Measurements from ENCODE around the gene RUNX3.

DNA sequence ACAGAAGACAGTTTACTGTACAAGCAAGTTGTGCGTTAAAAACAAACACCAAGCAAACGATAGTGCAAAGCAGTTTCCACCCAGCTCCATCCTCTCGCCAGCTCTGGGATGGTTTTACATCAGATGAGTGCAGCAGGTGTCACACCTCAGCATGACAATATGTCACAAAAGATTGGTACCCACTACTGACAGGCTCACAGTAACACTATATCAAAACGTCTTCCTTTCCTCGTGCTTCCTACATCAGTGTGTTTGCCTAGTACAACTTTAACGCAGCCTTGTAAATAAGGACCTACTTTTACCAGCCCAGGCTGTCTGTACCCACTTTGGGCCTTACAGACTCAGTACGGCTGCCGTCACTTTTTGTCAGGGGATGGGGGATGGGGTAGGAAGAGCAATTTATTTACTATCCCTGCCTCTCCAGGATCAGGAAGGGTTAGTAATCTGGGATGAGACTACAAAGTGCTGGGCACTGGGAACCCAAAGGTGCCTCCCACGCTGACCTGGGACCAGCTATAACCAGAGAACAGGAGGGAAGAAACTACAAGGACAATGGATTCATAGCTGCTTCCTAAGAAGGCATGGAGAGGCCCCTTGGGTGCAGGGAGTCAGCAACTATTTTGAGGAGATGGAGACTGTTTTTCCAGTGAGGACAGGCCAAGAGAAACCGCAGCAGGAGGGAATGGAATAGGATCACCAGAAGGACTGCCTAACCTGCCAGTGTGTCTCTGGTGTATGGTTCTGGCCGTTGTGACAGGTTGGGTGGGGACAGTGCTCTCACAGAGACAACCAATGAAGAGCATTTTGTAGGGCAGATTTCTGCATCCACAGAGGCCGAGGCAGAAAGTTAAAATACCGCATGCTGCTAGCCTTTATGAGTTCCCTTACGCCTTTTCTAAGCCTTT is 30.2 kb downstream of the RUNX3 start:
- TF ChIP-seq ZNF670 (tag by site-specific recombination; IDR thresholded peaks at IDR 0.05; ENCODE audit: low read depth) (no peak), ZNF155 (tag by site-specific recombination; IDR thresholded peaks at IDR 0.05) (no peak), ZNF501 (tag by site-specific recombination; IDR thresholded peaks at IDR 0.05) (no peak), HOXD13 (CRISPR knock-in tag; IDR thresholded peaks at IDR 0.05; ENCODE audit: borderline replicate concordance) (no peak), ZNF768 (tag by site-specific recombination; IDR thresholded peaks at IDR 0.05) (no peak), ZNF121 (tag by site-specific recombination; IDR thresholded peaks at IDR 0.05) (no peak), ZNF776 (tag by site-specific recombination; IDR thresholded peaks at IDR 0.05; ENCODE audit: borderline replicate concordance) (no peak), ZNF157 (tag by site-specific recombination; IDR thresholded peaks at IDR 0.05) (no peak), ZNF664 (tag by site-specific recombination; IDR thresholded peaks at IDR 0.05) (no peak), ZBTB7A (tag by site-specific recombination; IDR thresholded peaks at IDR 0.05; ENCODE audit: low read depth) (no peak), OVOL3 (tag by site-specific recombination; IDR thresholded peaks at IDR 0.05) (no peak)
- TF ChIP-seq, protein P1, sequence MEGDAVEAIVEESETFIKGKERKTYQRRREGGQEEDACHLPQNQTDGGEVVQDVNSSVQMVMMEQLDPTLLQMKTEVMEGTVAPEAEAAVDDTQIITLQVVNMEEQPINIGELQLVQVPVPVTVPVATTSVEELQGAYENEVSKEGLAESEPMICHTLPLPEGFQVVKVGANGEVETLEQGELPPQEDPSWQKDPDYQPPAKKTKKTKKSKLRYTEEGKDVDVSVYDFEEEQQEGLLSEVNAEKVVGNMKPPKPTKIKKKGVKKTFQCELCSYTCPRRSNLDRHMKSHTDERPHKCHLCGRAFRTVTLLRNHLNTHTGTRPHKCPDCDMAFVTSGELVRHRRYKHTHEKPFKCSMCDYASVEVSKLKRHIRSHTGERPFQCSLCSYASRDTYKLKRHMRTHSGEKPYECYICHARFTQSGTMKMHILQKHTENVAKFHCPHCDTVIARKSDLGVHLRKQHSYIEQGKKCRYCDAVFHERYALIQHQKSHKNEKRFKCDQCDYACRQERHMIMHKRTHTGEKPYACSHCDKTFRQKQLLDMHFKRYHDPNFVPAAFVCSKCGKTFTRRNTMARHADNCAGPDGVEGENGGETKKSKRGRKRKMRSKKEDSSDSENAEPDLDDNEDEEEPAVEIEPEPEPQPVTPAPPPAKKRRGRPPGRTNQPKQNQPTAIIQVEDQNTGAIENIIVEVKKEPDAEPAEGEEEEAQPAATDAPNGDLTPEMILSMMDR (tag by site-specific recombination; IDR thresholded peaks at IDR 0.05), result no peak
- TF ChIP-seq, protein P2, sequence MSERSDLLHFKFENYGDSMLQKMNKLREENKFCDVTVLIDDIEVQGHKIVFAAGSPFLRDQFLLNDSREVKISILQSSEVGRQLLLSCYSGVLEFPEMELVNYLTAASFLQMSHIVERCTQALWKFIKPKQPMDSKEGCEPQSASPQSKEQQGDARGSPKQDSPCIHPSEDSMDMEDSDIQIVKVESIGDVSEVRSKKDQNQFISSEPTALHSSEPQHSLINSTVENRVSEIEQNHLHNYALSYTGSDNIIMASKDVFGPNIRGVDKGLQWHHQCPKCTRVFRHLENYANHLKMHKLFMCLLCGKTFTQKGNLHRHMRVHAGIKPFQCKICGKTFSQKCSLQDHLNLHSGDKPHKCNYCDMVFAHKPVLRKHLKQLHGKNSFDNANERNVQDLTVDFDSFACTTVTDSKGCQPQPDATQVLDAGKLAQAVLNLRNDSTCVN (tag by site-specific recombination; optimal IDR thresholded peaks at IDR 0.05), result no peak
- TF ChIP-seq, protein P3, sequence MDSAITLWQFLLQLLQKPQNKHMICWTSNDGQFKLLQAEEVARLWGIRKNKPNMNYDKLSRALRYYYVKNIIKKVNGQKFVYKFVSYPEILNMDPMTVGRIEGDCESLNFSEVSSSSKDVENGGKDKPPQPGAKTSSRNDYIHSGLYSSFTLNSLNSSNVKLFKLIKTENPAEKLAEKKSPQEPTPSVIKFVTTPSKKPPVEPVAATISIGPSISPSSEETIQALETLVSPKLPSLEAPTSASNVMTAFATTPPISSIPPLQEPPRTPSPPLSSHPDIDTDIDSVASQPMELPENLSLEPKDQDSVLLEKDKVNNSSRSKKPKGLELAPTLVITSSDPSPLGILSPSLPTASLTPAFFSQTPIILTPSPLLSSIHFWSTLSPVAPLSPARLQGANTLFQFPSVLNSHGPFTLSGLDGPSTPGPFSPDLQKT (IDR thresholded peaks at IDR 0.05; ENCODE audit: borderline replicate concordance, low read depth, low read length), result no peak

All from HEK293 (cell line).